K562 (cell line): ENCODE measurements around the gene CALY. TPM values are rescaled to one million over a fixed set of nuclear protein-coding genes. Genes with fewer than 3 reads are reported as not detected.

Experiments used
- ATAC-seq: fragments of 200-7000 bp; cut with Tn5 transposase; 3 replicates; pipeline ENCODE4 v1.9.1; 2020; ENCODE audit warnings: moderate library complexity
- BruUV-seq: library from RNA; stranded (reverse); fragments of 400-500 nt; replicated peaks from 2 replicates; lab custom pipeline; 2021; lab: Mats Ljungman, UMichigan
- CTCF ChIA-PET: fragments of 300-600 bp; formaldehyde crosslinking; extraction: SDS; loops from one replicate; lab custom pipeline; 2021; ENCODE audit warnings: low intra/inter-chr PET ratio; lab: Yijun Ruan, JAX
- POLR2A ChIA-PET: fragments of 300-600, 350-650 bp; sonication (Branson Sonifier 250); formaldehyde crosslinking; extraction: SDS; loops from one replicate; lab custom pipeline; 2021; ENCODE audit warnings: antibody characterized with exemption, inconsistent platforms; lab: Yijun Ruan, JAX
- DNase-seq, 4 experiments: peaks; one replicate each; pipeline versions ENCODE4 v3.0.0 to v3.0.0-alpha.2; 2011 to 2018; ENCODE audit warnings: low spot score in 3 of 4, mixed read lengths in 3 of 4; ENCODE audit errors: extremely low read depth in 1 of 4
- FAIRE-seq: peaks from 2 replicates; lab custom pipeline; 2011; peaks lifted over from hg19 to GRCh38; lab: Jason Lieb, UNC
- H2AFZ ChIP-seq: 2 replicates; pipeline ENCODE4 v1.6.0; 2011; ENCODE audit warnings: low read depth, low read length, control low read depth, inconsistent platforms
- H3K27ac ChIP-seq: fragments of 200-600 bp; 3 replicates; pipeline ENCODE4 v1.8.0; 2011; ENCODE audit warnings: low read depth, mild to moderate bottlenecking, control low read depth, inconsistent platforms, low read length, moderate library complexity, mixed read lengths; ENCODE audit errors: extremely low read depth
- H3K27me3 ChIP-seq, 2 experiments: fragments of 300-600 bp in 1 of 2; 2 replicates in 1 of 2; 3 replicates in 1 of 2; pipeline versions ENCODE4 v1.6.0 to v1.8.0; 2011; ENCODE audit warnings: inconsistent platforms in 2 of 2, low read length in 2 of 2, mild to moderate bottlenecking in 1 of 2, mixed read lengths in 1 of 2, moderate library complexity in 1 of 2; ENCODE audit not compliant: control insufficient read depth in 2 of 2, insufficient read depth in 2 of 2
- H3K36me3 ChIP-seq: fragments of 300-600 bp; 3 replicates; pipeline ENCODE4 v1.8.0; 2011; ENCODE audit warnings: mild to moderate bottlenecking, low read length, inconsistent platforms; ENCODE audit not compliant: control insufficient read depth, insufficient read depth
- H3K4me1 ChIP-seq, 2 experiments: fragments of 200-600 bp in 1 of 2; replicated peaks in 1 of 2; 2 replicates in 1 of 2; 3 replicates in 1 of 2; pipeline versions ENCODE4 v1.5.1 to v1.8.0; 2011; ENCODE audit warnings: inconsistent platforms in 2 of 2, low read length in 2 of 2, mild to moderate bottlenecking in 1 of 2, mixed read lengths in 1 of 2, moderate library complexity in 1 of 2; ENCODE audit not compliant: control insufficient read depth in 2 of 2, insufficient read depth in 2 of 2
- H3K4me2 ChIP-seq: 2 replicates; pipeline ENCODE4 v1.6.1; 2011; ENCODE audit warnings: low read length, control low read depth, inconsistent platforms, mixed read lengths; ENCODE audit not compliant: insufficient read depth
- H3K4me3 ChIP-seq: fragments of 200-600 bp; sonication (generic), shearing (Covaris generic); 2 replicates; pipeline ENCODE4 v1.5.1; 2016; ENCODE audit warnings: control low read depth, inconsistent platforms
- H3K79me2 ChIP-seq: fragments of 200-600 bp; 3 replicates; pipeline ENCODE4 v1.8.0; 2011; ENCODE audit warnings: low read length, inconsistent platforms; ENCODE audit not compliant: control insufficient read depth, insufficient read depth
- H3K9ac ChIP-seq, 2 experiments: 2 replicates each; pipeline versions ENCODE4 v1.6.0 to v1.6.1; 2011; ENCODE audit warnings: low read depth in 2 of 2, low read length in 2 of 2, control low read depth in 1 of 2, inconsistent platforms in 1 of 2, mild to moderate bottlenecking in 1 of 2, mixed read lengths in 1 of 2; ENCODE audit not compliant: insufficient read depth in 1 of 2
- H3K9me1 ChIP-seq: one replicate; pipeline ENCODE4 v1.6.0; 2011; ENCODE audit warnings: inconsistent platforms, mild to moderate bottlenecking, low read length, moderate library complexity; ENCODE audit not compliant: control insufficient read depth, insufficient read depth
- H3K9me3 ChIP-seq: replicated peaks from 2 replicates; pipeline ENCODE4 v1.5.1; 2011; ENCODE audit warnings: low read depth, low read length, inconsistent platforms; ENCODE audit not compliant: control insufficient read depth, insufficient read depth
- H4K20me1 ChIP-seq: replicated peaks from 2 replicates; pipeline ENCODE4 v1.6.1; 2011; ENCODE audit warnings: low read length, inconsistent platforms, mixed read lengths; ENCODE audit not compliant: control insufficient read depth, insufficient read depth
- RREB1 ChIP-seq: fragments of 250-450 bp; sonication (Bioruptor Pico); IDR thresholded peaks from 2 replicates; pipeline ENCODE4 v1.4.0; 2020
- UBTF ChIP-seq, 2 experiments: IDR thresholded peaks; 2 replicates each; pipeline ENCODE4 v1.6.1; 2012; ENCODE audit warnings: improper control_type of control experiment in 2 of 2, low read depth in 2 of 2, low read length in 2 of 2, borderline replicate concordance in 1 of 2
- ZNF740 ChIP-seq, 3 experiments: fragments of 200-800 bp in 1 of 3; sonication (Bioruptor generic) in 1 of 3; sonication (generic) in 1 of 3; formaldehyde crosslinking in 1 of 3; IDR thresholded peaks; 2 replicates each; pipeline versions ENCODE4 v1.6.1 to v1.8.0; 2016 to 2022; ENCODE audit warnings: mild to moderate bottlenecking in 2 of 3, missing compliant biosample characterization in 2 of 3, missing genetic modification characterization in 2 of 3, missing genetic modification reagents in 1 of 3
- WGBS: fragments of 100-300 bp; shearing (Covaris generic); methylation state at CpG from one replicate; pipeline ENCODE4 v1.1.6; 2016; ENCODE audit warnings: low coverage, mixed read lengths; ENCODE audit not compliant: insufficient coverage; ENCODE audit errors: missing lambda C conversion rate; 5-methylcytosine and 5-hydroxymethylcytosine counted together
- in situ Hi-C: fragments of 300-500 bp; cut with MboI; formaldehyde crosslinking; loops from 4 replicates; pipeline ENCODE4 v1.15.0; 2018; ENCODE audit warnings: inconsistent platforms, mixed read lengths
- intact Hi-C: fragments of 100-400 bp; cut with micrococcal nuclease; formaldehyde crosslinking; loops from 2 replicates; pipeline ENCODE4 v1.14.2; 2022
- polyA plus RNA-seq, 8 experiments: library from polyadenylated mRNA; depleted of rRNA in 4 of 8; stranded (reverse) in 5 of 8; unstranded in 3 of 8; fragments of >200 nt; fragmentation: Nextera tagmentation in 2 of 8; fragmentation: Illumina TruSeq in 1 of 8; extraction: Ambion mirVana in 2 of 8; extraction: Trizol in 1 of 8; gene quantifications; 2 replicates each; pipeline versions ENCODE4 v1.2.1 to v1.2.3, GENCODE V29; 2011 to 2014; ENCODE audit warnings: inconsistent platforms in 1 of 8, missing spikeins in 1 of 8
- total RNA-seq, 7 experiments: library from RNA; depleted of rRNA in 6 of 7; stranded (reverse); fragments of >200 nt in 6 of 7; fragmentation: Illumina TruSeq in 2 of 7; extraction: Trizol in 2 of 7; gene quantifications; 2 replicates each; pipeline versions ENCODE4 v1.2.1 to v1.2.3, GENCODE V29; 2011 to 2021; ENCODE audit warnings: low replicate concordance in 1 of 7

Gene CALY
- total and polyA plus RNA-seq, 9 of the 15 experiments (the other 6 are each of a cell fraction or from before 2014, with no cell fraction given): not detected

- TF ChIP-seq UBTF (IDR thresholded peaks at IDR 0.05; ENCODE audit: borderline replicate concordance in 1 of 2, low read depth in 2 of 2, low read length in 2 of 2): peak in 1 of 2 experiments; percentile 82; a peak in 2 of 4 replicates
Measured at GRCh38 chr10:133318494-133319127, 18.1 kb downstream of the CALY start (continued).

GRCh38 chr10:133316732-133317131, 20.0 kb downstream of the CALY start:
- no peaks in the 10 kb centered on the region for H3K9me3 ChIP-seq
- TF ChIP-seq RREB1 (CRISPR knock-in tag) (no peak), ZNF740 (CRISPR knock-in tag; IDR thresholded peaks at IDR 0.05) (no peak), ZNF740 (tag; IDR thresholded peaks at IDR 0.05) (peak in 1 of 2 experiments; percentile 31; a peak in 1 of 4 replicates)
- H3K9ac ChIP-seq: no peak overlapping the region
- H4K20me1 ChIP-seq: no peaks in the 10 kb centered on the region
- peaks cover 14% of the 10 kb centered on the region; the same call in 2 of the 3 replicates for H3K36me3 ChIP-seq
- H3K79me2 ChIP-seq: no peaks in the 10 kb centered on the region
- POLR2A ChIA-PET: no interaction called here
- ATAC-seq: no peak
- intact Hi-C loops: no loop called here
- CTCF ChIA-PET: no interaction called here
- in situ Hi-C loops: no loop called here
- WGBS: 50% methylated on average over 1 of the region's 7 CpGs
- no peak overlapping the region for H3K4me2 ChIP-seq
- no peak overlapping the region for H3K4me3 ChIP-seq
- H2AFZ ChIP-seq: no peak overlapping the region
- DNase-seq: no peak
- H3K9me1 ChIP-seq: no peaks in the 10 kb centered on the region
- no TSS peak for BruUV-seq
- H3K27me3 ChIP-seq: no peaks in the 10 kb centered on the region
- FAIRE-seq: no peak
- H3K4me1 ChIP-seq: peaks cover 0 to 32% of the 10 kb centered on the region in 2 experiments; a peak in 4 of 5 replicates
- H3K27ac ChIP-seq: no peak overlapping the region
